Osteoblast (primary cell): ENCODE results near the gene CACNA1D. TPM values are rescaled to one million over a fixed set of nuclear protein-coding genes. Genes with fewer than 3 reads are reported as not detected.

Experiments used
- DNase-seq: peaks from one replicate; pipeline ENCODE4 v3.0.0; 2011; ENCODE audit warnings: low spot score, mixed read lengths; ENCODE audit not compliant: insufficient read length; ENCODE audit errors: missing footprints
- H2AFZ ChIP-seq: 2 replicates; pipeline ENCODE4 v1.6.0; 2011; ENCODE audit warnings: mild to moderate bottlenecking, low read length
- H3K27ac ChIP-seq: 2 replicates; pipeline ENCODE4 v1.5.1; 2011; ENCODE audit warnings: mild to moderate bottlenecking, low read depth, low read length, moderate library complexity
- H3K27me3 ChIP-seq: 2 replicates; pipeline ENCODE4 v1.6.0; 2012; ENCODE audit warnings: mild to moderate bottlenecking, control low read depth, inconsistent platforms, low read length, moderate library complexity; ENCODE audit not compliant: insufficient read depth
- H3K36me3 ChIP-seq: 2 replicates; pipeline ENCODE4 v1.5.1; 2011; ENCODE audit warnings: mild to moderate bottlenecking, low read length, control low read depth, moderate library complexity; ENCODE audit not compliant: insufficient read depth
- H3K4me1 ChIP-seq: 2 replicates; pipeline ENCODE4 v1.5.1; 2011; ENCODE audit warnings: mild to moderate bottlenecking, low read length, control low read depth, moderate library complexity; ENCODE audit not compliant: insufficient read depth
- H3K4me2 ChIP-seq: 2 replicates; pipeline ENCODE4 v1.6.0; 2011; ENCODE audit warnings: mild to moderate bottlenecking, low read length; ENCODE audit not compliant: insufficient read depth
- H3K4me3 ChIP-seq: fragments of 200-600 bp; sonication (generic); 3 replicates; pipeline ENCODE4 v1.5.1; 2012; ENCODE audit warnings: mild to moderate bottlenecking, low read length, inconsistent platforms; ENCODE audit not compliant: insufficient read depth
- H3K79me2 ChIP-seq: 2 replicates; pipeline ENCODE4 v1.6.0; 2012; ENCODE audit warnings: mild to moderate bottlenecking, low read length, control low read depth, inconsistent platforms; ENCODE audit not compliant: insufficient read depth
- H3K9me3 ChIP-seq: 2 replicates; pipeline ENCODE4 v1.5.1; 2011; ENCODE audit warnings: low read depth, low read length, control low read depth
- H4K20me1 ChIP-seq: 2 replicates; pipeline ENCODE4 v1.6.0; 2012; ENCODE audit warnings: mild to moderate bottlenecking, low read length, control low read depth; ENCODE audit not compliant: insufficient read depth
- total RNA-seq: library from RNA; depleted of rRNA; stranded (reverse); fragments of >200 nt; gene quantifications from 2 replicates; pipeline ENCODE4 v1.2.3, GENCODE V29; 2012
- TF ChIP-seq, protein P1 (sequence below): IDR thresholded peaks from 2 replicates; pipeline ENCODE4 v1.5.1; 2011; ENCODE audit warnings: mild to moderate bottlenecking, low read depth, low read length, moderate library complexity; ENCODE audit errors: extremely low read depth

The CACNA1D gene
- total RNA-seq, 1 donor: under 0.01 TPM

DNA sequence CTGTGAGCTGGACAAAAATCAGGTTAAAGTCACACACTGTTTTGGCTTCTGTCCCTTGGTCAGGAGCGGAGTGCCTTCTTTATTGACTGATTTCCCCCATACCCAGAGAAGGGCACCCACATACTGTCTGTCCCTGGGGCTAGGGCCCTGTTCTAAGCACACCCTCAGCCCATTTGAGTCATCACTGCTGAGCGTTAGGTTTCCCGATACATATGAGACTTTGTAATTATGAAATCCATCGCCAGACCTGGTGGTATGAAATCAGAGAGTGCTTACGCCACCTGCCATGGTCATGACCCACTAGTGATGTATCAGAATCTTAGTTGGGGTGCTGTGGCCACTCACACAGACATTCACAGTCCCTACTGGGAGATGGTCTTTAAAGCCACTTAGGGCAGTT, 255.0 kb downstream of the CACNA1D start:
- H3K4me2 ChIP-seq: no peak overlapping the region
- no peak overlapping the region for H2AFZ ChIP-seq
- H3K4me3 ChIP-seq: no peak overlapping the region
- H3K79me2 ChIP-seq: no peaks in the 10 kb centered on the region
- no peaks in the 10 kb centered on the region for H3K36me3 ChIP-seq
- H3K27me3 ChIP-seq: peaks cover 4% of the 10 kb centered on the region
- DNase-seq: no peak
- TF ChIP-seq, protein P1, sequence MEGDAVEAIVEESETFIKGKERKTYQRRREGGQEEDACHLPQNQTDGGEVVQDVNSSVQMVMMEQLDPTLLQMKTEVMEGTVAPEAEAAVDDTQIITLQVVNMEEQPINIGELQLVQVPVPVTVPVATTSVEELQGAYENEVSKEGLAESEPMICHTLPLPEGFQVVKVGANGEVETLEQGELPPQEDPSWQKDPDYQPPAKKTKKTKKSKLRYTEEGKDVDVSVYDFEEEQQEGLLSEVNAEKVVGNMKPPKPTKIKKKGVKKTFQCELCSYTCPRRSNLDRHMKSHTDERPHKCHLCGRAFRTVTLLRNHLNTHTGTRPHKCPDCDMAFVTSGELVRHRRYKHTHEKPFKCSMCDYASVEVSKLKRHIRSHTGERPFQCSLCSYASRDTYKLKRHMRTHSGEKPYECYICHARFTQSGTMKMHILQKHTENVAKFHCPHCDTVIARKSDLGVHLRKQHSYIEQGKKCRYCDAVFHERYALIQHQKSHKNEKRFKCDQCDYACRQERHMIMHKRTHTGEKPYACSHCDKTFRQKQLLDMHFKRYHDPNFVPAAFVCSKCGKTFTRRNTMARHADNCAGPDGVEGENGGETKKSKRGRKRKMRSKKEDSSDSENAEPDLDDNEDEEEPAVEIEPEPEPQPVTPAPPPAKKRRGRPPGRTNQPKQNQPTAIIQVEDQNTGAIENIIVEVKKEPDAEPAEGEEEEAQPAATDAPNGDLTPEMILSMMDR: no peak
- no peaks in the 10 kb centered on the region for H3K4me1 ChIP-seq
- no peaks in the 10 kb centered on the region for H4K20me1 ChIP-seq
- H3K27ac ChIP-seq: no peak overlapping the region
- no peaks in the 10 kb centered on the region for H3K9me3 ChIP-seq

DNA sequence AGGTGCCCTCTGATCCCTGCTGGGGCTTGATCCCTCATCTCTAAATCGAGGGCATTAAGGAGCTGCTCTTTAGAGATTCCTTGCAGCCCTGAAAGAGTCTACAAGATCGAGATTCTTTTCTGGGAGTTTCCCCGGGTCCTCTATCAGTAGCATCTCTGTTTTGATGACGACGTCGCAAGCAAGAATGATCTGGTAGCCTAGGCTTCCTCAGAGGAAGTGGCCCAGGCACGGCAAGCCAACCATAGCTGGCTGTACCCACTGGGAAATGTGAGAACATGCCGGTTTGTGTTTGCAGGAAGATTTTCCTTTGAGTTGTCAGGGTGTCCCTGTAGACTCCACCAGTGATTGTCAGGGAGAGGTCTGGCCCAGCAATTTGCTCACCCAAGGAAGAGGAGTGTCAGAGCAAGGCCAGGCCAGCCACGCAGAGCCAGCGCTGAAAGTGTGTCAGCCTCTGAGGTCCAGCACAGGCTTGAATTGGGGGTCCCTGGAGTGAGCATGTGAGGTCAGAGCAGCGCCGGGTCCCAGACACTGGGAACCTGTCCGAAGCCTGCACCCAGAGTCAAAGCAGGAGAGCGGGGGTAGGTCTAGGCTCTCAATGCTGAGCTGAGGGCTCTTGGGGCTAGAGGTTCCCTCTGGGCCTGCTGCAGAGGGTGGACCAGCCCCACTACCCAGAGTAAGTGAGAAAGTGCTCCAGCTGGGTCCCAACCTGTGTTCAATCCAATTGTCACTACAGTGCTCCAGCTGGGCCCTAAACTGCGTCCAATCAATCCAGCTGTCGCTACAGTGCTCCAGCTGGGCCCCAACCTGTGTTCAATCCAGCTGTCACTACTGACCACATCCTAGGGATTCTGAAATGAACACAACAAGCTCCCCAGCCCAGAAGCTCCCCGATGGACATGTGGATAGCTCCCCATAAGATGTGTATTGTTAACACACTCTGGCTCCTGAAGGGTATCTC, 256.1 kb downstream of the CACNA1D start:
- no peak for DNase-seq
- no peaks in the 10 kb centered on the region for H3K4me1 ChIP-seq
- no peaks in the 10 kb centered on the region for H3K9me3 ChIP-seq
- H2AFZ ChIP-seq: no peak overlapping the region
- peaks cover 7% of the 10 kb centered on the region for H3K27me3 ChIP-seq
- no peaks in the 10 kb centered on the region for H4K20me1 ChIP-seq
- TF ChIP-seq, protein P1: no peak
- no peak overlapping the region for H3K27ac ChIP-seq
- H3K4me3 ChIP-seq: no peak overlapping the region
- no peaks in the 10 kb centered on the region for H3K36me3 ChIP-seq
- H3K79me2 ChIP-seq: no peaks in the 10 kb centered on the region
- no peak overlapping the region for H3K4me2 ChIP-seq

DNA sequence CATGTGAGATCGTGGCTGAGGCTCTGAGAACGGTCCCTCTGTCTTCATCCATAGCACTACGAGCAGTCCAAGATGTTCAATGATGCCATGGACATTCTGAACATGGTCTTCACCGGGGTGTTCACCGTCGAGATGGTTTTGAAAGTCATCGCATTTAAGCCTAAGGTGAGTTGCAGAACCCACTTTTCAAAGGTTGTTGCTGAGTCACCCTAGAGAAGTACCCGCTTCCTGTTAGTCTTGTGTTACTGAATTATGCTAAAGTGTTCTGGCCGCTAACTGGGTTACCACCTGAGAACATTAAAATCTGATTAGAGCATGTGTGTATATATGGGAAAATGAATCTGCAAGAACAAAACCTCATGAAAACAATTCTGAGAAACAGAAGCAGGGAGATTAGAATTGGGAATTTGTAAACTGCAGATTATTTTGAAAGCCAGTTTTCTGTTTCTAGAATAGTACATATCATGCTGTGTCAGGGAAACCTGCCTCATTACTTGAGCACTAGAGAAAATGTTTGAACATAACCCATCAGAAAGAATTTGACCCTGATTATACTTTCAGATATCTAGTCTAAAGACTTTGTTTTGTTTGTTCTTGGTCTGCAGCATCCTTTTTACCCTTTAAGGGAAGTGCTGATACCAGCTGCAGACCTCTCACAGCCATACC, 259.2 kb downstream of the CACNA1D start:
- no peak overlapping the region for H2AFZ ChIP-seq
- no peak overlapping the region for H3K27ac ChIP-seq
- H3K79me2 ChIP-seq: no peaks in the 10 kb centered on the region
- TF ChIP-seq, protein P1: no peak
- no peaks in the 10 kb centered on the region for H3K36me3 ChIP-seq
- no peaks in the 10 kb centered on the region for H3K4me1 ChIP-seq
- H3K4me2 ChIP-seq: no peak overlapping the region
- H3K27me3 ChIP-seq: peaks cover 7% of the 10 kb centered on the region
- H4K20me1 ChIP-seq: no peaks in the 10 kb centered on the region
- H3K4me3 ChIP-seq: no peak overlapping the region
- no peaks in the 10 kb centered on the region for H3K9me3 ChIP-seq
- DNase-seq: no peak

DNA sequence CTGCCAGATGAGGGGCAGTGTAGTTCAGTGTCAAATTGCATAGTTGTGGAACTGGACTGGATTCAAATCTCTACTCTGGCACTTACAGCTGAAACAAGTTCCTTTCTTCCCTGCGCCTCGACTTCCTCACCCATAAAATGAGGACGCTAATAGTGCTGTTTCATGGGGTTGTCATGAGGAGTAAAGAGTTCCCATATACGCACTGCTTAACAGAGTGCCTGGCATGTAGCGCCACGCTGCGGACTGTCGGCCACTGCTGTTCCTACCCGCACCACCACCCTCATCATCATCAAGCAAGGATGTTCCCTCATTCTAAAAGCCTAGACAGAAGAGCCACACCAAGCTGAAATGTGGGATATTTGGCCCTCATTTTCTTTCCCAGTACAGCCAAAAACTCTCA, 259.9 kb downstream of the CACNA1D start:
- Histone ChIP-seq H3K4me1 (no peaks in the 10 kb centered on the region), H2AFZ (no peak overlapping the region), H3K36me3 (no peaks in the 10 kb centered on the region), H3K27me3 (peaks cover 7% of the 10 kb centered on the region), H3K4me3 (no peak overlapping the region), H4K20me1 (no peaks in the 10 kb centered on the region), H3K4me2 (no peak overlapping the region), H3K27ac (no peak overlapping the region), H3K9me3 (no peaks in the 10 kb centered on the region), H3K79me2 (no peaks in the 10 kb centered on the region)
- DNase-seq: no peak
- TF ChIP-seq, protein P1: no peak
